ENCODE data around the gene MDGA2. TPM values are rescaled to one million over a fixed set of nuclear protein-coding genes. Genes with fewer than 3 reads are reported as not detected.

Gene MDGA2
- total RNA-seq, 2 donors from 2014 or later: not detected

DNA sequence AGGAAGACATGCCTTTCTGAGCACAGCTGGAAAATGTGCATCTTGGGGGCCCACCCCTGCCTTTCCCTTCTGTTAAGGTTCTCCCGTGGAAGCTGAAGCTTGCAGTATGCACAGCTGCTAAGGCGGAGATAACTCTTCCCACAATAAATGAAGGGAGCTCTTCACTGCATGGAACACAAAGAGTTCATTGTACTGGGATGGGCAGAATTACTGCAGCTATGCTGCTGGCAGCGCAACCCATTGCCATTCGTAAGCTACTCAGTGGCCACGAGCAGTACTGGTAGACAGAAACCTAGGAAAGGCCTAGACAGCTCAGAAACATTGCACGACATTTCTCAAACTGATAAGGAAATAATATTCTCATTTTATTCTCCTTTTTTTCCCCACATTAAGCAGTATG, 310.2 kb downstream of the MDGA2 start:
- no peak overlapping the region for H3K27ac ChIP-seq
- TF ChIP-seq, protein P1, sequence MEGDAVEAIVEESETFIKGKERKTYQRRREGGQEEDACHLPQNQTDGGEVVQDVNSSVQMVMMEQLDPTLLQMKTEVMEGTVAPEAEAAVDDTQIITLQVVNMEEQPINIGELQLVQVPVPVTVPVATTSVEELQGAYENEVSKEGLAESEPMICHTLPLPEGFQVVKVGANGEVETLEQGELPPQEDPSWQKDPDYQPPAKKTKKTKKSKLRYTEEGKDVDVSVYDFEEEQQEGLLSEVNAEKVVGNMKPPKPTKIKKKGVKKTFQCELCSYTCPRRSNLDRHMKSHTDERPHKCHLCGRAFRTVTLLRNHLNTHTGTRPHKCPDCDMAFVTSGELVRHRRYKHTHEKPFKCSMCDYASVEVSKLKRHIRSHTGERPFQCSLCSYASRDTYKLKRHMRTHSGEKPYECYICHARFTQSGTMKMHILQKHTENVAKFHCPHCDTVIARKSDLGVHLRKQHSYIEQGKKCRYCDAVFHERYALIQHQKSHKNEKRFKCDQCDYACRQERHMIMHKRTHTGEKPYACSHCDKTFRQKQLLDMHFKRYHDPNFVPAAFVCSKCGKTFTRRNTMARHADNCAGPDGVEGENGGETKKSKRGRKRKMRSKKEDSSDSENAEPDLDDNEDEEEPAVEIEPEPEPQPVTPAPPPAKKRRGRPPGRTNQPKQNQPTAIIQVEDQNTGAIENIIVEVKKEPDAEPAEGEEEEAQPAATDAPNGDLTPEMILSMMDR (IDR thresholded peaks at IDR 0.05): no peak

DNA sequence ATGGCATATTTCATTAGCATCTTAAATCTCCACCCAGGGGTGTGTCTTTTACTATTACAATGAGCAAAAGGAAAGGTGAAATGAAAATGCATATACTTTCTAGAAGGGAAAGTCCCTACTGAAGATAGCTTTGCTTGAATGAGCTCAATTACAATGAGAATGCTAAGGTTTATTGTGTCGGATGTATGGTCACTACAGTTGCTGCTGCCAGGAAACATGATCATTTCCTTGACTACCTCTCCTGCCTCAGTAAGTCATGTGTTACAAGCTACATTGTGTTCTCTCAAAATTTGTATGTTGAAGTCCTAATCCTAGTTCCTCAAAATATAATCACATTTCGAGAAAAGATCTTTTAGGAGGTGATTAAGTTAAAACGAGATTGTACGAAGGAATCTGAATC, 322.2 kb downstream of the MDGA2 start:
- no peak overlapping the region for H3K4me3 ChIP-seq
- no peaks in the 10 kb centered on the region for H3K9me3 ChIP-seq
- no peaks in the 10 kb centered on the region for H3K4me1 ChIP-seq
- H3K36me3 ChIP-seq: no peaks in the 10 kb centered on the region
- TF ChIP-seq, protein P1 (IDR thresholded peaks at IDR 0.05): no peak
- no peaks in the 10 kb centered on the region for H3K27me3 ChIP-seq
- DNase-seq (ENCODE audit: low spot score): no peak
- H3K27ac ChIP-seq: no peak overlapping the region

More for the DNA sequence above, 310.2 kb downstream of the MDGA2 start:
- DNase-seq (ENCODE audit: low spot score): no peak
- Histone ChIP-seq H3K36me3 (no peaks in the 10 kb centered on the region), H3K27me3 (no peaks in the 10 kb centered on the region), H3K4me3 (no peak overlapping the region), H3K9me3 (no peaks in the 10 kb centered on the region), H3K4me1 (no peaks in the 10 kb centered on the region)

DNA sequence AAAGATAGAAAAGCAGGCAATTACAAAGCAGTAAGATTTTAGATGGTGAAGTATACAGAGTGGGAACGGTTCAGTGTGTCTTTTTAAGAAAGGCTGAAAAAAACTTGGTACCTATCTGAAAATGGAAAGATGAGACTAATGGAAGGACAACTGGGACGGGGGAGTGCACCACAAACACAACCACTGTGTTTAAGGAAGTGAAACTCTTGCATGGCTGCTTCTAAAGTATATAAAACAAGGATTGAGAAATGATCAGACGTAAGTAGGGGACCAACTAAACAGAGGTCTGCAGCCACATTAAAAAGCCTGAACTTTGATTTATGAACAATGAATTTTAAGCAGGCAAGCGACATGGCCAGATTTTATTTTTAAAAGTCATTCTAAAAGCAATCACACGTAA, 328.6 kb downstream of the MDGA2 start:
- Histone ChIP-seq H3K27me3 (no peaks in the 10 kb centered on the region), H3K9me3 (no peaks in the 10 kb centered on the region), H3K27ac (no peak overlapping the region), H3K36me3 (no peaks in the 10 kb centered on the region), H3K4me1 (no peaks in the 10 kb centered on the region), H3K4me3 (no peak overlapping the region)
- DNase-seq (ENCODE audit: low spot score): no peak
- TF ChIP-seq, protein P1 (IDR thresholded peaks at IDR 0.05): no peak

DNA sequence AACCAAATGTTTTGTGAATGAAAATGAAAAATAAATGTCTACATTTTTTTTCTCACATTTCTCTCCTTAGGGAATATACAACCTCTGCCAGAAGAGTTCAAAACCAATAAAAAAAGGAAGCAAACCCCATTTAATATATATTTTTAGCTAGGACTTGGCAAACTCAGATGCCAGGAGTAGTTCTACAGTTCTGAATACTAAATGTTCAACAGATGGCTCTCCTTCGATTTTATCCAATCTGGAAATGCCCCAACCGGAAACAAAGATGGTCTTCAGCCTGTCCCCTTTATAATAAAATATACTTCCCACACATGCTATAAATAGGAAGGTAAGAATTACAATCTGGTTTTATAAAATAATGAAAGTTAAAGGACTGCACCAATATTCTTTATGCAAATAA, 330.4 kb downstream of the MDGA2 start:
- no peak overlapping the region for H3K27ac ChIP-seq
- no peak for DNase-seq (ENCODE audit: low spot score)
- H3K36me3 ChIP-seq: no peaks in the 10 kb centered on the region
- H3K9me3 ChIP-seq: no peaks in the 10 kb centered on the region
- no peaks in the 10 kb centered on the region for H3K27me3 ChIP-seq
- TF ChIP-seq, protein P1 (IDR thresholded peaks at IDR 0.05): no peak
- H3K4me1 ChIP-seq: no peaks in the 10 kb centered on the region
- no peak overlapping the region for H3K4me3 ChIP-seq

DNA sequence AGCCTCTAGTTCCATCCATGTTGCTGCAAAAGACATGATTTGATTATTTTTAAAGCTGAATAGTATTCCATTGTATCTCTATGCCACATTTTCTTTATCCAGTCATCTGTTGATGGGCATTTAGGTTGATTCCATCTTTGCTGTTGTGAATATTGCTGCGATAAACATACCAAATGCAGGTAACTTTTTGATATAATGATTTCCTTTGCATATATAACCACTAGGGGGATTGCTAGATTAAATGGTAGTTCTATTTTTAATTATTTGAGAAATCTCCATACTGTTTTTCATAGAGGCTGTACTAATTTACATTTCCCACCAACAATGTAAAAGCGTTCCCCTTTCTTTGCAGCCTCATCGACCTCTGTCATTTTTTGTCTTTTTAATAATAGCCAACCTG, 342.5 kb downstream of the MDGA2 start:
- Histone ChIP-seq H3K4me3 (no peak overlapping the region), H3K9me3 (no peaks in the 10 kb centered on the region), H3K27ac (no peak overlapping the region), H3K4me1 (no peaks in the 10 kb centered on the region), H3K36me3 (no peaks in the 10 kb centered on the region), H3K27me3 (no peaks in the 10 kb centered on the region)
- TF ChIP-seq, protein P1 (IDR thresholded peaks at IDR 0.05): peak in 1 of 2 donors; percentile 28
- no peak for DNase-seq (ENCODE audit: low spot score)

DNA sequence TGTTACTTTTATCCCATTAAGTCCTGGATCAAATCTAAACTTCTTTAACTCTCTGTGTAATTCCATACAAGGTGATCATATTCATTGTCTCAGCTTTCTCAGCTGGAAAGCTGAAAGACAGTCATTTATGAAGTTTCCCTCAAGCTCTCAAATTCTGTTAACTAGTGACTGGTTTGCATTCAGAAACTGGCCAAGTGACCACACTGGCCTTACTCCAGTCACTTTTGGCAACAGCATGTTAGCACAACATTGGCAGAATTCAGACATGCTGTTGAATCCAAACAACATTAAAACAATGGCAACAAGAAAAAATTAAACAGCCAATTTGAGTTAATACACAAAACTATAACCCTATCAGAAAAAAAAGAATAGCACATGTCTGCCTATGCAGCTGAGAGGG, 343.3 kb downstream of the MDGA2 start:
- Histone ChIP-seq H3K9me3 (no peaks in the 10 kb centered on the region), H3K27me3 (no peaks in the 10 kb centered on the region), H3K4me1 (no peaks in the 10 kb centered on the region), H3K27ac (no peak overlapping the region), H3K4me3 (no peak overlapping the region), H3K36me3 (no peaks in the 10 kb centered on the region)
- no peak for DNase-seq (ENCODE audit: low spot score)
- TF ChIP-seq, protein P1 (IDR thresholded peaks at IDR 0.05): no peak
